ENCODE results near the gene GAREM1.

Gene GAREM1

GRCh38 chr18:32455361-32455760 is 15.3 kb downstream of the GAREM1 start:
- no peak for DNase-seq

GRCh38 chr18:32454593-32454992 is 16.1 kb downstream of the GAREM1 start:
- no peak for DNase-seq

GRCh38 chr18:32450874-32451273 is 19.8 kb downstream of the GAREM1 start:
- DNase-seq: no peak

- no peak for DNase-seq
These were observed 20.5 kb downstream of the GAREM1 start for GRCh38 chr18:32450026-32450691.

GRCh38 chr18:32446780-32447179 is 23.9 kb downstream of the GAREM1 start:
- peak; percentile 81 for DNase-seq

GRCh38 chr18:32445846-32446245 is 24.8 kb downstream of the GAREM1 start:
- no peak for DNase-seq

GRCh38 chr18:32443706-32444215 is 26.9 kb downstream of the GAREM1 start:
- DNase-seq: no peak

- DNase-seq: no peak
These were observed 27.5 kb downstream of the GAREM1 start for GRCh38 chr18:32443033-32443705.

GRCh38 chr18:32442575-32442974 is 28.1 kb downstream of the GAREM1 start:
- no peak for DNase-seq

GRCh38 chr18:32441533-32441932 is 29.1 kb downstream of the GAREM1 start:
- DNase-seq: no peak

GRCh38 chr18:32440518-32440917 is 30.2 kb downstream of the GAREM1 start:
- no peak for DNase-seq

- DNase-seq: peak; percentile 9
These were observed 30.9 kb downstream of the GAREM1 start for GRCh38 chr18:32439802-32440201.

- DNase-seq: no peak
These were observed 31.4 kb downstream of the GAREM1 start for GRCh38 chr18:32439241-32439640.

- no peak for DNase-seq
These were observed 32.5 kb downstream of the GAREM1 start for GRCh38 chr18:32438173-32438572.

GRCh38 chr18:32437100-32437834 is 33.4 kb downstream of the GAREM1 start:
- DNase-seq: no peak

- DNase-seq: no peak
These were observed 34.8 kb downstream of the GAREM1 start for GRCh38 chr18:32435631-32436500.

GRCh38 chr18:32431753-32432152 is 38.9 kb downstream of the GAREM1 start:
- DNase-seq: no peak

- no peak for DNase-seq
These were observed 41.3 kb downstream of the GAREM1 start for GRCh38 chr18:32429402-32429801.

- DNase-seq: no peak
These were observed 43.4 kb downstream of the GAREM1 start for GRCh38 chr18:32427084-32427900.

- no peak for DNase-seq
These were observed 45.2 kb downstream of the GAREM1 start for GRCh38 chr18:32425466-32425865.

GRCh38 chr18:32424696-32425095 is 46.0 kb downstream of the GAREM1 start:
- no peak for DNase-seq

All from COR-L47 (cell line).